ENCODE measurements around the gene ICOSLG.
"Not testable (repeated sequence)": the region's sequence is repeated elsewhere in the genome, so short reads cannot be mapped to it uniquely, and the experiment has no call there.

DNA sequence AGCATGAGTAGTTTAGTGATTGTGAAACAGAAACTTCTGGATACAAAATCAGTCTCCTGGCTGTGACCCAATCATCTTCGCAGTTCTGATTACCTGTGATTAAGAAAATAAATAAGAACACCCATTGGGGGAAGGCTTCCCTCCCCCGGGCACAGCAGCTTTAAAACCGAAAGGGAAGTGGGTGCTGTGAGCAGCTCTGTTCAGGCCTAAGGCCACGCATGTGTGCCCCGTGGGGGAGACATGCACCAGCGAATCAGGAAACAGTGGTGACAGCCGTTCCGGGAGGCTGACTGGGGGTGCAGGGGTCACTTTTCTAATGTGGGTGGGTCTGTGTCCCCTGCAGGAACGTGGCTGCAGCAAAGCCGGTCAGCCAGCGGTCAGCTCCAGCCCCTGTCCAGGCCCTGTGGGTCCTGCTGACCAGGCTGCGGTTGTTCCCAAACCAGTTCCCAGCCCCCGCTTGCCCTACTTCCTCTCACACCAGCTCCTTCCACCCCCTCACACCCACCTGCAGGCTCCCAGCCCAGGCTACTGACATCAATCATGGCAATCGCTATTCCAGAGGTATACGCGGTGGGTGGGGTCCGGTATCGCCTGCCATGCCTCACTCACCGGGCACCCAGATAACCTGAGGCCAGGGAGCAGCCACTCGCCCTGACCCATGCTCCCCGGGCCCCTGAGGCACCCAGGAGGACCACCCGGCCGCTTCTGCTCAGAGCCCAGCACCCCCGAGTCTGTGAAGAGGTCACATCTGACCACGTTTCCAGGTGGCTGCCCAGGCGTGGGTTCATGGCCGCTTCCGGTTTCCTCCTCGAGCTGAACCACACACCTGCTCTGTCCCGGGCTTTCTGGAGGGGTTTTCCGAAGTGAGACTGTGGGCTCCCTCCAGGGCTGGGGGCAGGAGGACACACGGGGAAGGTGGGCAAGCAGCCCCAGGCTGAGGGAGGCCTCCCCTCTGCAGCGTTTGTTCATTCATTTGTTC, 33.8 kb downstream of the ICOSLG start:
- not testable (repeated sequence) for TF ChIP-seq POLR2A, EP300, POLR2AphosphoS5 (IDR thresholded peaks at IDR 0.05)
- TF ChIP-seq, protein P1, sequence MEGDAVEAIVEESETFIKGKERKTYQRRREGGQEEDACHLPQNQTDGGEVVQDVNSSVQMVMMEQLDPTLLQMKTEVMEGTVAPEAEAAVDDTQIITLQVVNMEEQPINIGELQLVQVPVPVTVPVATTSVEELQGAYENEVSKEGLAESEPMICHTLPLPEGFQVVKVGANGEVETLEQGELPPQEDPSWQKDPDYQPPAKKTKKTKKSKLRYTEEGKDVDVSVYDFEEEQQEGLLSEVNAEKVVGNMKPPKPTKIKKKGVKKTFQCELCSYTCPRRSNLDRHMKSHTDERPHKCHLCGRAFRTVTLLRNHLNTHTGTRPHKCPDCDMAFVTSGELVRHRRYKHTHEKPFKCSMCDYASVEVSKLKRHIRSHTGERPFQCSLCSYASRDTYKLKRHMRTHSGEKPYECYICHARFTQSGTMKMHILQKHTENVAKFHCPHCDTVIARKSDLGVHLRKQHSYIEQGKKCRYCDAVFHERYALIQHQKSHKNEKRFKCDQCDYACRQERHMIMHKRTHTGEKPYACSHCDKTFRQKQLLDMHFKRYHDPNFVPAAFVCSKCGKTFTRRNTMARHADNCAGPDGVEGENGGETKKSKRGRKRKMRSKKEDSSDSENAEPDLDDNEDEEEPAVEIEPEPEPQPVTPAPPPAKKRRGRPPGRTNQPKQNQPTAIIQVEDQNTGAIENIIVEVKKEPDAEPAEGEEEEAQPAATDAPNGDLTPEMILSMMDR (IDR thresholded peaks at IDR 0.05), result not testable (repeated sequence)

All from upper lobe of left lung (tissue), 4 donors.